Measurements from ENCODE around the gene PRKCH.
A peak's percentile ranks its signal among the peaks of the same experiment; 100 is the strongest.

PRKCH gene

DNA sequence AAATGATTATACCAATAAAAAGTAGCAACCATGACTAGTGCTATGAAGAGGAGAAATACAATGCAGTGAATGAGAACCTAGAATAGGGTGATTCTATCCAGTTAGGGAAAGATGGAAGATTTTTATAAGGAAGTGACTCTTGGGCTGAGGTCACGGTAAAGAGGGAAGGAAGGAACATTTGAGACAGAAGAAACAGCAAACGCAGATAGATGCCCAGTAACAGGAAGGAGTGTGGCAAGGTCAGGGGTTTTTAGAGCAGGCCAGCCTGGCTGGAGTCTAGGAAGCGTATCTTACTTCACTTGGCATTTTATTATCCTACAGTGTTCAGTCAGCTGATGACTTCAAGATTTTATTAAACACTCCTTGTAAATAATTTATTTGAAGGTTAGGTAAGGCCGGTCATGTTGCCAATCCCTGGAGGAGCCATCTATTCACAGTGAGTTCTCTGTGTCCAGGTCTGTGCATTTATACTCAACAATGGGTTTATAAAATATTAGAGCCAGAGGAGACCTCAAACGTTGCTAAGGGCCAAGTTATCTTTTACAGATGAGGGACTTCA lies 170.6 kb downstream of the PRKCH start:
- no peak for DNase-seq (ENCODE audit: low read depth)

GRCh38 chr14:61492474-61492873 lies 171.1 kb downstream of the PRKCH start:
- DNase-seq (ENCODE audit: low read depth), result no peak

DNA sequence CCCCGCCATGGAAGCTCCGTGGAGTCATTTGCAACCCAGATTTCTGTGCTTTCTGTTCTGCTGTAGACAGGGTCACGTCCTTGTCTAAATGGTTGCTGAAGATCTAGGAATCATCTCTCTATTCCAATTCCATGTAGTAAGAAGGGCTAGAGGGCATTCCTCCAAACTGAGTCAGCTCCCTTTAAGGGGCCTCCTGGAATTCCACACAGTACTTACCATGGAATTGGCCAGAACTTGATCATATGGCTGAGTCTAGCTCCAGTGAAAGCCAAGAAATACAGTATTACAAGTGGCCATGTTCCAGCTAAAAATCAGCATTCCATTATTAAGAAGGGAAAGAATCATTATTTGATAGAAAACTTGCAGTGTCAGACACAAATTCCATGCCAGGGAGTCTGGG lies 171.9 kb downstream of the PRKCH start:
- DNase-seq (ENCODE audit: low read depth), result peak; percentile 90

GRCh38 chr14:61494018-61494417 lies 172.6 kb downstream of the PRKCH start:
- DNase-seq (ENCODE audit: low read depth), result no peak

- DNase-seq (ENCODE audit: low read depth), result no peak
Measured at GRCh38 chr14:61495809-61496208, 174.4 kb downstream of the PRKCH start.

GRCh38 chr14:61498303-61498702 lies 176.9 kb downstream of the PRKCH start:
- DNase-seq (ENCODE audit: low read depth), result peak; percentile 47

DNA sequence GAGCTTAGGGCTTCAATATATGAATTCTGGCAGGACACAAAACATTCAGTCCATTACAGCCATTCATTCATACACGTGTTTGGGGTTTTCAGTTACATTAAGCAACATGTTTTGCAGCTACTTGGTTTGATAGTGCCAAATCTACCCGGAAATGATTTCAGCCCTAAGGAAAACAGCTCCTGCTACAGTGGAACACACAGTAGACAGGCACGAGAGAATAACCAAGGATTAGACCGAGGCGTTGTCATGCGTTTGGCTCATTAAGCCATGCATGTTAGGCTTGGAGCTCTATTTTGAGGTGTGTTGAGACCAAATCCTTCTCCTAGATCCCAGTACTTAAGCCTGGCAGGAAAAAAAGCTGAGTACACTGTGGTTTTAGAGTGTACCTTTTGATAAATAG lies 177.4 kb downstream of the PRKCH start:
- peak; percentile 95 for DNase-seq (ENCODE audit: low read depth)

DNA sequence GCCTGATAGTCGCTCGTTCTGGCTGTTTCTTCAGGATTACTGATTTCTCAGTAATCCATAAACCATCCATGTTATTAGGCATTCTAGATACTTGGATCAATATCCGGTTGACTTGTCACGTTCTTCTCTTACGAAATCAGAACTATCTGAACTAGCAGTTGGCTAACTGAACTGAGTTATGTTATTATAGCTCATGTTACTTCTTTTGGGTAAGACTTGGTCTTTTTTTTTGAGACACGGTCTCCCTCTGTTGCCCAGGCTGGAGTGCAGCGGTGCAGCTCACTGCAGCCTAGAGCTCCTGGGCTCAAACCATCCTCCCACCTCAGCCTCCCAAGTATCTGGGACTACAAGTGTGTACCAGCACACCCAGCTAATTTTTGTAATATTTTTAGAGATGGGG lies 178.6 kb downstream of the PRKCH start:
- DNase-seq (ENCODE audit: low read depth), result no peak

GRCh38 chr14:61501714-61502458 lies 180.5 kb downstream of the PRKCH start:
- no peak for DNase-seq (ENCODE audit: low read depth)

DNA sequence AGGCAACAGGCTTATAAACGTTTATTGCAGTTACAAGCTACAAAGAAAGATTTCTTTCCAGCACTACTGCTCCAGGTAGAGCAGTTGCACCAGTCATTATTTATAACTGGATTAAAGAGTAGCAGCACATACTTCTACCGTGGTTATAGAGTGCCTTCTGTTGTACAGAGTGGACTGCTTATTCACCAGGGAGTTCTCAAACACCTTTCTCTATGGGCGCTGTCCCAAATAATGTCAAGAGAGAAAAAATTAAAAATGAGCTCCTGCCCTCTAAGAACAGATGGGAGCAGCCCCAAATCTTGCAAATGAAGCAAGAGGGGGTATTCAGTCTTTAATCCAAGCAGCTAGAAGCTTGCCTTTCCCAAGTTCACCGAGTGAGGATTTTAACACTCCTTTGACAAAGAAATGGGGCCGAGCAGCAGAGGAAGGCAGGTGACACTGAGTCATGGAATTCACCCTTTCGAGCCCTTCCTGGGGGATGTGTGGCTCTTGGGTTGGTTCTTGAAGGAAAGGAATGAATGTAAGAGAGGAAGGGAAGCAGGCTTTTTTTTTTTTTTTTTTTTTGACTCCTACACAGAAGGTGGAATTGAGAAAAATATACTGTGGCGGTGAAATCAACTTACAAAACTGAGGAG lies 181.2 kb downstream of the PRKCH start:
- peak; percentile 53 for DNase-seq (ENCODE audit: low read depth)

GRCh38 chr14:61503167-61503801 lies 181.9 kb downstream of the PRKCH start:
- DNase-seq (ENCODE audit: low read depth), result peak; percentile 62

- no peak for DNase-seq (ENCODE audit: low read depth)
Measured at GRCh38 chr14:61504901-61505300, 183.5 kb downstream of the PRKCH start.

DNA sequence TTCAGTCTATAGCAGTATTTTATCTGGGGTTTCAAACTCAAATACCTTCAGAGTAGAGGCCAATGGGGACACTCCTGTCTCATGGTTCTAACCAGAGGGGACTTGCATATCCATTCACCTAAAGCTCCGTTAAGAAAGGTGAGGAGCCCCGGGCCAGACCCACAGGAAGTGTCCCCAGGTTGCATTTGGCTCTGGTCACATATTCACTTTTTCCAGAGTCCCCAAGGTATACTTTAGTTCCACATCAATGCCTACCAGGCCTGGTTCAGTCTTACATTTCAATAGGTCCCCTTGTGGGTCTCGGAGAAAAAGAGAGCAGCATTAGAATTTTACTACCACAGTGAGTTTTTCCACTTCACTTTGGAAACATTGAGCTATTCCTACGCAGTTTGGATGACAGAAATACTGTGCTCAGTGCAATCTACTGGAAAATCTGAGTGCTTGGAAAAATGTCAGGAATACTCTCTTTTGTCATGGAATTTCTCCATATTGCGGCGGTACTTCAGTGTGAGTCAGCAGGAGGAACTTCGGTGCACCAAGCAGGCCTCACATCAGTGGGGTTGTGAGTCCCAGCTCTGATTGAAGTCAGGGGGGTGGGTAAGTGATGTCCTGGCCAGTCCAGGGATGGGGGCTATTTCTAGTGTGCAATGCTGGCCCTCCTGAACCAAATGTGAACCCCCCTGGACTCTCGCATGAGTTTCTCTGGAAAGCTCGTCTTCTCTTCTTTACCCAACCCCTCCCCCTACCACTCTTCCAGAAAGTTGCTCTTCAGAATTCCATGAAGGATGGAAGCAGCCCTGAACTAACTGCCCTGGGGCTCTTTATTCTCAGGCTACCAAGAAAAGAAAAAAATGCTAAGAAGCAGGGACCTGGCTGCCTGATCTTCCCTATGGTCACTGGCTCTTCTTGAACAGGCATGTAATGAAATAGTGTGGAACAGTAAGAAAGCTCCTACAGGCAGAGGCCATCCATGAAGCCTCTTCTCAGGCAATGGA lies 184.7 kb downstream of the PRKCH start:
- DNase-seq (ENCODE audit: low read depth), result peak; percentile 80

- DNase-seq (ENCODE audit: low read depth), result no peak
Measured at GRCh38 chr14:61508526-61508925, 187.1 kb downstream of the PRKCH start.

- DNase-seq (ENCODE audit: low read depth), result no peak
Measured at GRCh38 chr14:61510736-61511557, 189.6 kb downstream of the PRKCH start.

GRCh38 chr14:61511558-61511948 lies 190.2 kb downstream of the PRKCH start:
- DNase-seq (ENCODE audit: low read depth), result peak; percentile 30

- peak; percentile 97 for DNase-seq (ENCODE audit: low read depth)
Measured at GRCh38 chr14:61512026-61512834, 190.9 kb downstream of the PRKCH start.

- peak; percentile 89 for DNase-seq (ENCODE audit: low read depth)
Measured at GRCh38 chr14:61513986-61514830, 192.8 kb downstream of the PRKCH start.

DNA sequence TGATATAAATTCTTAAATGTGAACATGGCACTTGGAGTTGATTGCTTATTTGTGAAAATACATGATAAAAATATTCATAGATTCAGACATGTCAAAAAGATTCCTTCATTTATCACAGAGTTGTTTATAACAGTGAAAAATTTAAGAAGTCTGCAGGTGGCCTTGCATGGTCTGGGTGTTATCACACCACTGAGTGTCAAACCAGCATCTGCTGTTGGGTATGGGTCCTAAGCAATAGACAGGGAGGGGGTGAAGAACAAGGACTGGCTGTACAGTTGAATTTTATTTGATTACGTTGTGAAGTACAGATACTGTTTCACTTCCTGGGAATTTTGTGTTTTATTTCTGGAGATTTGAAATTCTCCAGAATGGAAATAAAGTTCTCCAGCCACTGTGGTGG lies 193.5 kb downstream of the PRKCH start:
- peak; percentile 28 for DNase-seq (ENCODE audit: low read depth)
